Sigmoid colon (tissue), 7 donors: ENCODE measurements around the gene PDE4D. TPM values are rescaled to one million over a fixed set of nuclear protein-coding genes. Genes with fewer than 3 reads are reported as not detected.
A peak's percentile ranks its signal among the peaks of the same experiment; 100 is the strongest.

ENCODE experiments used
- DNase-seq: peaks from one replicate; pipeline ENCODE4 v3.0.0-alpha.2; 2019
- H3K27ac ChIP-seq, 4 donors: fragments of 200-600 bp; sonication (generic); one replicate each; pipeline ENCODE4 v1.5.1; 2016 to 2019; ENCODE audit warnings: mild to moderate bottlenecking in 1 of 4
- H3K27me3 ChIP-seq, 3 donors: fragments of 200-600 bp; sonication (generic); one replicate each; pipeline ENCODE4 v1.5.1; 2019; ENCODE audit warnings: mild to moderate bottlenecking in 1 of 3
- H3K36me3 ChIP-seq, 4 donors: fragments of 200-600 bp; sonication (generic); one replicate each; pipeline ENCODE4 v1.5.1; 2016 to 2019
- H3K4me1 ChIP-seq, 4 donors: fragments of 200-600 bp; sonication (generic); one replicate each; pipeline ENCODE4 v1.5.1; 2017 to 2019
- H3K4me3 ChIP-seq, 4 donors: fragments of 200-600 bp; sonication (generic); one replicate each; pipeline ENCODE4 v1.5.1; 2017 to 2019; ENCODE audit warnings: mild to moderate bottlenecking in 2 of 4, moderate library complexity in 1 of 4
- H3K9me3 ChIP-seq, 4 donors: fragments of 200-600 bp in 3 of 4; sonication (generic) in 3 of 4; one replicate each; pipeline versions ENCODE4 v1.5.1 to v1.6.1; 2013 to 2019
- EP300 ChIP-seq, 4 donors: sonication (generic); formaldehyde crosslinking; IDR thresholded peaks; one replicate each; pipeline ENCODE4 v1.6.1; 2017; ENCODE audit warnings: antibody characterized with exemption in 4 of 4
- POLR2A ChIP-seq, 2 donors: fragments of 450-650 bp; IDR thresholded peaks; one replicate each; pipeline ENCODE4 v1.6.1; 2016; ENCODE audit warnings: antibody characterized with exemption in 2 of 2, mild to moderate bottlenecking in 2 of 2, moderate library complexity in 2 of 2
- POLR2AphosphoS5 ChIP-seq, 4 donors: sonication (generic); formaldehyde crosslinking; IDR thresholded peaks; one replicate each; pipeline ENCODE4 v1.6.1; 2017; ENCODE audit warnings: antibody characterized with exemption in 4 of 4
- WGBS, 2 donors: extraction: QIAGEN DNeasy Blood & Tissue Kit; methylation state at CpG; one replicate each; pipeline ENCODE4 v1.1.7; 2013; 5-methylcytosine and 5-hydroxymethylcytosine counted together
- intact Hi-C: fragments of 100-400 bp; cut with DNase I; formaldehyde crosslinking; loops from one replicate; pipeline ENCODE4 v1.15.1; 2023
- polyA plus RNA-seq, 3 donors: library from polyadenylated mRNA; stranded (reverse); fragments of 200-250 nt; gene quantifications; one replicate each; pipeline ENCODE4 v1.2.3, GENCODE V29; 2013
- total RNA-seq, 4 donors: library from RNA; depleted of rRNA; stranded (reverse); fragments of >200 nt; gene quantifications; one replicate each; pipeline ENCODE4 v1.1.0, GENCODE V29; 2016
- TF ChIP-seq, protein P1 (sequence below), 4 experiments: fragments of 450-650 bp in 3 of 4; fragments of 200-600 bp in 1 of 4; IDR thresholded peaks; one replicate each; pipeline ENCODE4 v1.5.1; 2016 to 2019; ENCODE audit warnings: antibody characterized with exemption in 4 of 4, mild to moderate bottlenecking in 3 of 4, moderate library complexity in 2 of 4
- donor health status: healthy with polysubstance abuse.
- donor health status: Bipolar disorder and iron deficiency.
- donor health status: healthy.

PDE4D gene
- total and polyA plus RNA-seq, 7 donors: 6.0 to 289 (median 169) TPM

DNA sequence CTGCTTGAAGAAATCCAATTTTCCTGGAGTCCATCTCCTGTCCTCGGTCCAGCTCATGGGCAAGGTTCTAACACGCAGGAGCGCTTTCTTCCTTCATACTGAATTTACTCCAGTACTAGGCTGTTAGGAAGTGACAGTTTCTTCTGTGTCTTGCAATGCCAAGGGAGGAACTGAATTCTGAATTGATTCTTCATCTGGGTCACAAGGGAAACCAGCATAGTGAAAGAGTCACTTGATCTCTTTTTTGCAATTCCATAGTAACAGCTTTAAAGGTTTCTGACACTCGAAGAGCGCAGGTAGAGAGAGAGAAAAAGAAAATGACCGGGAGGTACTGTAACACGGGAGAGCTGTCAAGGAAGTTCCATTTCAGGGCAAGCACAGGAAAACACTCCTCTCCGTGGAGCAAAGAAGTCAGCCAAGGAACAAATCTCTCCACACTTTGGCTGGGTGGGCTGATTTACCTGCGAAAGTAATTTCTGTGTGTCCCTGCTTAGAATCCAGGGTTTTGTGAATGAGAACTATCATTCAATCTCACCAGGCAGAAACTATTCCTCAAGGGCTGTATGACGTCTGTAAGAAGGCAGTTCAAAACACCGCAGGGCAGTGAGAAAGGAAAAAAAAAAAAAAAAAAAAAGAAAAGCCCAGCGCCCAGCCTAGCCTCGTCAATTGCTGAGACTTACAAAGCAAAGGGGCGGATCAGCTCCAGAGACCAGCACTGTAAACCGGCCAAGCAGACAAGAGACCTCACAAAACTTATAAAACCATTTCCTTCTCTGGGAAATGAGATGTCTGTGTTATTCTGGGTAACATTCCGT lies 617.8 kb downstream of the PDE4D start:
- Histone ChIP-seq H3K27ac (peak overlapping the region; percentile 87 to 90 (median 90)), H3K27me3 (no peaks in the 10 kb centered on the region), H3K36me3 (no peaks in the 10 kb centered on the region), H3K9me3 (no peaks in the 10 kb centered on the region), H3K4me1 (peaks cover 0 to 34% (median 26%) of the 10 kb centered on the region in 4 donors), H3K4me3 (peak overlapping the region; percentile 47 to 59 (median 56))
- TF ChIP-seq EP300 (IDR thresholded peaks at IDR 0.05): peak in 2 of 4 donors; percentile 11 to 31
- no peak for TF ChIP-seq POLR2A (IDR thresholded peaks at IDR 0.05)
- TF ChIP-seq, protein P1, sequence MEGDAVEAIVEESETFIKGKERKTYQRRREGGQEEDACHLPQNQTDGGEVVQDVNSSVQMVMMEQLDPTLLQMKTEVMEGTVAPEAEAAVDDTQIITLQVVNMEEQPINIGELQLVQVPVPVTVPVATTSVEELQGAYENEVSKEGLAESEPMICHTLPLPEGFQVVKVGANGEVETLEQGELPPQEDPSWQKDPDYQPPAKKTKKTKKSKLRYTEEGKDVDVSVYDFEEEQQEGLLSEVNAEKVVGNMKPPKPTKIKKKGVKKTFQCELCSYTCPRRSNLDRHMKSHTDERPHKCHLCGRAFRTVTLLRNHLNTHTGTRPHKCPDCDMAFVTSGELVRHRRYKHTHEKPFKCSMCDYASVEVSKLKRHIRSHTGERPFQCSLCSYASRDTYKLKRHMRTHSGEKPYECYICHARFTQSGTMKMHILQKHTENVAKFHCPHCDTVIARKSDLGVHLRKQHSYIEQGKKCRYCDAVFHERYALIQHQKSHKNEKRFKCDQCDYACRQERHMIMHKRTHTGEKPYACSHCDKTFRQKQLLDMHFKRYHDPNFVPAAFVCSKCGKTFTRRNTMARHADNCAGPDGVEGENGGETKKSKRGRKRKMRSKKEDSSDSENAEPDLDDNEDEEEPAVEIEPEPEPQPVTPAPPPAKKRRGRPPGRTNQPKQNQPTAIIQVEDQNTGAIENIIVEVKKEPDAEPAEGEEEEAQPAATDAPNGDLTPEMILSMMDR (IDR thresholded peaks at IDR 0.05): no peak
- TF ChIP-seq POLR2AphosphoS5 (IDR thresholded peaks at IDR 0.05): peak; percentile 29 to 64 (median 46)
- WGBS, 2 donors: 1 to 5% methylated on average over 16 of the region's 16 CpGs
- intact Hi-C loops: loop anchor here (2.0 to 5.0 kb wide), 3 partner anchors 42 to 81 kb away; no protein-coding TSS in a partner anchor
- peak; percentile 89 for DNase-seq

DNA sequence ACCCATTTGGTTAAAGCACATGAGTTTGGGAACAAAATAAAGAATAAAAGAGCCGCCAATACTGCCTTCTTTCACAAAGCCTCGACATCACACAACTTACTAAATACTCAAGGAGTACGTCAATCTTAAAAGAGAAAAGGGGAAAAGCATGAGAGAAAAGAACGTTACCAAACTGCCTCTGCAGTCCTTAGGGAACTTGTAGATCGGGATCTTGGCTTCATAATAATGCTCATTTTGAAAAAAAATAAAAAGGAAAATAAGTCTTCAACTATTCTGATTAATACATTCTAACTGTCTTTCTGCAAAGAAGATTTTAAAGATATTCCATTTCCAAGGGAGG lies 618.4 kb downstream of the PDE4D start:
- DNase-seq: no peak
- Histone ChIP-seq H3K27ac (peak overlapping the region; percentile 87 to 90 (median 90)), H3K9me3 (no peaks in the 10 kb centered on the region), H3K4me3 (peak overlapping the region; percentile 47 to 59 (median 56)), H3K4me1 (peaks cover 0 to 34% (median 30%) of the 10 kb centered on the region in 4 donors), H3K36me3 (no peaks in the 10 kb centered on the region), H3K27me3 (no peaks in the 10 kb centered on the region)
- intact Hi-C loops: loop anchor here (2.0 to 5.0 kb wide), 3 partner anchors 42 to 82 kb away; no protein-coding TSS in a partner anchor
- TF ChIP-seq POLR2AphosphoS5 (IDR thresholded peaks at IDR 0.05): no peak
- TF ChIP-seq EP300 (IDR thresholded peaks at IDR 0.05): no peak
- no peak for TF ChIP-seq POLR2A (IDR thresholded peaks at IDR 0.05)
- TF ChIP-seq, protein P1 (IDR thresholded peaks at IDR 0.05): no peak
- 5 to 20% methylated on average over 5 of the region's 5 CpGs for WGBS, 2 donors

DNA sequence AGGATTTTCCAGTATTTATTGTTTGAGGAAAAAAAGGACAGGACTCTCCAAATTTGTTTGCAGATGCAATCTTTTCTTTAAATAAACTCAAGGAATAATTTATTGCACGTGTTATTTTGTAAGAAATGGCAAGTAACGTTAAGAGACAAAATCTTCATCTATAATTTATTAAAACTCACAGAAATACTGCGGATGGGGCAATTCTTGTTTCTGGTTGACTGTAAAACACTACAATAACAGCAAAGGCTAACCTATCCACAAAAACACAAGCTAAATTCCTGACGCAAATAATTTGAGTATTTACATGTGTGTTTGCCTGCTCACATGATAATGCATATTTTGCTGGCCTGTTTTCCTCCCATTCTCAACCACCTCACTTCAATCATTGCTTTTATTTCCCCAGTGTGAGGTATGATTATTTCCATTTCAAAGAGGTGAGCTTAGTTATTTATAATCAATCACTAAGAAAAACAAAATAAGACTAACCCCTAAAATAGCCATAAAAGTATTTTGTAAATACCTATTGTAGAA lies 619.4 kb downstream of the PDE4D start:
- 14 to 44% methylated on average over 4 of the region's 4 CpGs for WGBS, 2 donors
- no peaks in the 10 kb centered on the region for H3K9me3 ChIP-seq
- no peak for DNase-seq
- peak overlapping the region; percentile 87 to 90 (median 90) for H3K27ac ChIP-seq
- H3K27me3 ChIP-seq: no peaks in the 10 kb centered on the region
- TF ChIP-seq POLR2AphosphoS5 (IDR thresholded peaks at IDR 0.05): no peak
- TF ChIP-seq POLR2A (IDR thresholded peaks at IDR 0.05): no peak
- TF ChIP-seq EP300 (IDR thresholded peaks at IDR 0.05): no peak
- TF ChIP-seq, protein P1 (IDR thresholded peaks at IDR 0.05): no peak
- no peaks in the 10 kb centered on the region for H3K36me3 ChIP-seq
- intact Hi-C loops: loop anchor here (2.0 kb wide), 1 partner anchor 83 kb away; no protein-coding TSS in a partner anchor
- H3K4me1 ChIP-seq: peaks cover 0 to 42% (median 34%) of the 10 kb centered on the region in 4 donors
- H3K4me3 ChIP-seq: peak overlapping the region; percentile 47 to 59 (median 56)

DNA sequence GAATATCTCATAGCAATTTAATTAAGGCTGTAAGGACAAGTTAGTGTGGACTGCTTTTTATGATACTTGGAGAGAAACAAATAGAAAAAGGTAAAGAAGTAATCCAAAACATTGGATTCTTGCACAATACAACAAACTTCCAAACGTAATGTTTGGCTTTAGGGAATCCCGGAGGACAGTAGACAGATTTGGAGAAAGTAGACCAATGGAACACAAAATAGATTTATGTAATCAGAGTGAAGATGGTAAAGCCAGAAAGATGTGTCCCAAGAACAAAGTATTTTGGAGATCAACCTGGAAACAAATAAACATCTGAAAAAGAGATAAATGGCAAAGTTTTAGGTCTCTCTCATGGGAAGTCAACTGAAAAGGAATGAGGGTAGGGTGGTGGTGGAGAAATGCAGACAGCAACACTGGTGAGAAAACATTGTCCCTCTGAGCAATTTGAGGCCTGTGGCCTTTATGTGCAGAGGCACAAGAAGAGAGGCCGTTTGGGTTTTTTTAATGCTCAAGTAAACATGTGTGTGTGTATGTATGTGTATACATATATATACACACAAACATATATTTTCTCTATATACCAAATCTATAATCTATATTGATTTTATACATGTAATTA lies 620.6 kb downstream of the PDE4D start:
- Histone ChIP-seq H3K4me3 (peak overlapping the region; percentile 47 to 59 (median 56)), H3K27me3 (no peaks in the 10 kb centered on the region), H3K27ac (peak overlapping the region; percentile 87 to 90 (median 90)), H3K36me3 (no peaks in the 10 kb centered on the region), H3K9me3 (no peaks in the 10 kb centered on the region), H3K4me1 (peaks cover 0 to 55% (median 37%) of the 10 kb centered on the region in 4 donors)
- intact Hi-C loops: no loop called here
- 11 to 58% methylated on average over 3 of the region's 3 CpGs for WGBS, 2 donors
- DNase-seq: no peak
- TF ChIP-seq POLR2A (IDR thresholded peaks at IDR 0.05) (no peak), EP300 (IDR thresholded peaks at IDR 0.05) (no peak), POLR2AphosphoS5 (IDR thresholded peaks at IDR 0.05) (no peak)
- TF ChIP-seq, protein P1 (IDR thresholded peaks at IDR 0.05): no peak
